ENCODE results near the gene ARRDC4. TPM values are rescaled to one million over a fixed set of nuclear protein-coding genes. Genes with fewer than 3 reads are reported as not detected.

Gene ARRDC4
- total RNA-seq, 1 experiment from 2014 or later, result 7.1 TPM

GRCh38 chr15:98002419-98002818 is 41.9 kb downstream of the ARRDC4 start:
- Histone ChIP-seq H3K9me2 (replicated peaks; ENCODE audit: low read length) (no peaks in the 10 kb centered on the region), H3K27ac (ENCODE audit: low read length) (peak overlapping the region; percentile 86), H3K9ac (ENCODE audit: low read length) (no peak overlapping the region), H3K79me2 (ENCODE audit: low read length) (no peaks in the 10 kb centered on the region), H2AFZ (ENCODE audit: low read length) (no peak overlapping the region), H3K9me3 (ENCODE audit: low read length) (no peaks in the 10 kb centered on the region), H3K36me3 (ENCODE audit: low read depth, low read length) (no peaks in the 10 kb centered on the region), H3K4me2 (ENCODE audit: low read length) (peak overlapping the region; percentile 3; the same call in 1 of the 2 replicates), H3K4me1 (ENCODE audit: insufficient read depth, low read length) (peaks cover 46% of the 10 kb centered on the region), H3K27me3 (ENCODE audit: low read length) (no peaks in the 10 kb centered on the region; the same call in 1 of the 2 replicates), H3F3A (ENCODE audit: low read length, unreplicated experiment) (no peaks in the 10 kb centered on the region), H4K20me1 (ENCODE audit: low read length) (no peaks in the 10 kb centered on the region), H3K4me3 (ENCODE audit: low read length) (no peak overlapping the region)
- BruUV-seq (replicated peaks), result no TSS peak
- TF ChIP-seq CTCF (conservative IDR thresholded peaks at IDR 0.05; ENCODE audit: low read depth, low read length) (no peak), EZH2phosphoT487 (IDR thresholded peaks at IDR 0.05; ENCODE audit: borderline replicate concordance, low read length) (no peak), EZH2 (IDR thresholded peaks at IDR 0.05; ENCODE audit: low read length, unreplicated experiment) (no peak)
- ChIA-PET CTCF (no interaction called here), POLR2A (ENCODE audit: unreplicated experiment) (no interaction called here)
- ATAC-seq (no peak), DNase-seq (no peak)
- intact Hi-C loops (cut with micrococcal nuclease), result no loop called here

- H3K9ac ChIP-seq (ENCODE audit: low read length), result peak overlapping the region; percentile 16; the same call in 1 of the 2 replicates
Observed at GRCh38 chr15:98002866-98003265, 42.4 kb downstream of the ARRDC4 start.

More at GRCh38 chr15:98002866-98003265, 42.4 kb downstream of the ARRDC4 start:
- DNase-seq (peak; percentile 17), ATAC-seq (no peak)
- H3K4me3 ChIP-seq (ENCODE audit: low read length), result no peak overlapping the region
- intact Hi-C loops (cut with micrococcal nuclease), result no loop called here
- no peaks in the 10 kb centered on the region for H3K79me2 ChIP-seq (ENCODE audit: low read length)
- no peaks in the 10 kb centered on the region for H3F3A ChIP-seq (ENCODE audit: low read length, unreplicated experiment)
- H3K4me2 ChIP-seq (ENCODE audit: low read length), result peak overlapping the region; percentile 3; the same call in 1 of the 2 replicates
- POLR2A ChIA-PET (ENCODE audit: unreplicated experiment), result no interaction called here
- H3K9me3 ChIP-seq (ENCODE audit: low read length), result no peaks in the 10 kb centered on the region
- peak overlapping the region; percentile 86 for H3K27ac ChIP-seq (ENCODE audit: low read length)
- no peaks in the 10 kb centered on the region for H3K36me3 ChIP-seq (ENCODE audit: low read depth, low read length)
- no TSS peak for BruUV-seq (replicated peaks)
- H3K9me2 ChIP-seq (replicated peaks; ENCODE audit: low read length), result no peaks in the 10 kb centered on the region
- CTCF ChIA-PET, result no interaction called here
- H2AFZ ChIP-seq (ENCODE audit: low read length), result no peak overlapping the region
- TF ChIP-seq EZH2 (IDR thresholded peaks at IDR 0.05; ENCODE audit: low read length, unreplicated experiment), result no peak
- no peak for TF ChIP-seq EZH2phosphoT487 (IDR thresholded peaks at IDR 0.05; ENCODE audit: borderline replicate concordance, low read length)
- TF ChIP-seq CTCF (conservative IDR thresholded peaks at IDR 0.05; ENCODE audit: low read depth, low read length), result no peak
- peaks cover 46% of the 10 kb centered on the region for H3K4me1 ChIP-seq (ENCODE audit: insufficient read depth, low read length)
- no peaks in the 10 kb centered on the region; the same call in 1 of the 2 replicates for H3K27me3 ChIP-seq (ENCODE audit: low read length)
- no peaks in the 10 kb centered on the region for H4K20me1 ChIP-seq (ENCODE audit: low read length)
